ENCODE results near the gene HSPBP1. TPM values are rescaled to one million over a fixed set of nuclear protein-coding genes. Genes with fewer than 3 reads are reported as not detected.
A peak's percentile ranks its signal among the peaks of the same experiment; 100 is the strongest.

HSPBP1 gene
- total RNA-seq, 1 donor from 2014 or later, result 28.8 TPM

GRCh38 chr19:55275851-55276719 is 3.8 kb downstream of the HSPBP1 start:
- DNase-seq (ENCODE audit: low spot score), result no peak

- no peak for DNase-seq (ENCODE audit: low spot score)
Observed at GRCh38 chr19:55273978-55274707, 5.8 kb downstream of the HSPBP1 start.

DNA sequence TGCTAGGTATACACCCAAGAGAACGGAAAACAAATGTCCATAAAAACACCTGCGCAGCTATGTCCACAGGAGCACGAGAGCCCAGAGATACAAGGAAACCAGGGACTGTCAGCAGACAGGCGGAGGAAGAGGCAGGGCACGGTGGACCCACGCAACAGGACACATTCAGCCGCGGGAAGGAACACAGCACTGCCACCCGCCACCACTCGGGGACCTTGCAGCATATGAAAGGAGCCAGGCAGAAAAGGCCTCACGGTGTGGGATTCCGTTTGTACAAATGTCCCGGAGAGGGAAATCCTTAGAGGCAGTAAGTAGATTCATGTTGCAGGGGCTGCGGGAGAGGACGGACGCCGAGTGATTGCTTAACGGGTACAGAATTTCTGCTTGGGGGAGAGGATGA is 7.8 kb downstream of the HSPBP1 start:
- no peak for DNase-seq (ENCODE audit: low spot score)

- no peak for DNase-seq (ENCODE audit: low spot score)
Observed at GRCh38 chr19:55270172-55270942, 9.6 kb downstream of the HSPBP1 start.

DNA sequence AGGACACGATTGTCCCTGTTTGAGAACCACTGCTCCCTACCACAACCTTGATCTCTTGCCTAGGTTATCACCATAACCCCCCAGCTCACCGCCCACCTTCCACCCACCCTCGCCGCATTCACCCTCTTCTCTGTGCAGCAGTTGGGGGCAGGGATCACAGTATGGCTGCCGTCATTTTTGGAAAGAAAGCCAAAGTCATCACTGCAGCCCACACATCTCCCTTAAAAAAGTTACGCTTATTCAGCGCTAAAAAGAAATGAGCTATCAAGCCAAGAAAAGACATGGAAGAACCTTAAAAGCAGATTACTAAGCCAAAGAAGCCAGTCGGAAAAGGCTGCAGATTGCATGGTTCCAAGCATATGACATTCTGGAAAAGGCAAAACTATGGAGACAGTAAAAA is 10.6 kb downstream of the HSPBP1 start:
- no peak for DNase-seq (ENCODE audit: low spot score)

GRCh38 chr19:55266840-55267239 is 13.1 kb downstream of the HSPBP1 start:
- DNase-seq (ENCODE audit: low spot score), result no peak

DNA sequence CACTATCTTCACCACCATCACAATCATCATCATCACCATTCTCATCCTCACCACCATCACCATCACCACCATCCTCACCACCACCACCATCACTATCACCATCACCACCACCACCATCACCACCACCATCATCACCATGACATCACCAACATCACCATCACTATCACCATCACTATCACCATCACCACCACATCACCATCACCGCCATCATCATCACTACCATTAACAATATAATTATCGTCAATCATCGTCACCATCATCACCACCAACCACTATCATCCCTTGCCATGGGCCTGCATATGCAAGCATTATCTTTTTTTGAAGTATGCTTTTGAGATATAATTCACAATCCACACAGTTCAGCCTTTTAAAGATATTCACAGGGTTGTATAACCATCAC is 13.5 kb downstream of the HSPBP1 start:
- DNase-seq (ENCODE audit: low spot score), result no peak

DNA sequence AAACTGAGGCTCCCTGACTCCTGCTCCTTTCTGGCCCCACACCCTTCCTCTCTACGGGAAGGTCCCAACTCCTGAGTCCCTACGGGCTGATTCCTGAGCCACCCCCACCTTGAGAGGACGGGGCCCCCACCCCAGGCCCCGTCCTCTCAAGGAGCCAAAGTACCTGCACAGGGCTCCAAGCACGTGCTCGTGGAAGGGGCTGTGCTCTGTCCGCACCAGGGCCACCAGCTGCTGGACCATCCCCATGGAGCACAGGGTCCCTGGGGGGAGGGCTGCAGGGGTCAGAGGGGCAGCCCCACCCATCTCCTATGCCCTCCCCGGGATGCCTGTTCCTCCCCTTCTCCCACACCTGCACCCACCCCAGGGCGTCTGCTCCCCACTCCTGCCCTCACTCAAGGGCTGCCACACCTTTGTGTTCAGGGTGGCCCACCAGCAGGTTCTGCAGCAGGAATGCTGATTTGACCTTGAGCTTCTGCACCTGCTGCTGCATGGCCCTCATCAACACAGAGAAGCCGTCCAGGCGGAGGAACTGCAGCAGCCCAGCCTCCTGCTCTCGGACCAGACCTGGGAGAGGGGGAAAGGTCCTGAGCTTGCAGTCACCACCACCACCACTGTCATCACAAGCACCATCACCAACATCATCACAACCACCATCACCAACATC is 14.1 kb downstream of the HSPBP1 start:
- no peak for DNase-seq (ENCODE audit: low spot score)

GRCh38 chr19:55265173-55265572 is 14.7 kb downstream of the HSPBP1 start:
- DNase-seq (ENCODE audit: low spot score), result no peak

- DNase-seq (ENCODE audit: low spot score), result no peak
Observed at GRCh38 chr19:55264531-55264930, 15.4 kb downstream of the HSPBP1 start.

DNA sequence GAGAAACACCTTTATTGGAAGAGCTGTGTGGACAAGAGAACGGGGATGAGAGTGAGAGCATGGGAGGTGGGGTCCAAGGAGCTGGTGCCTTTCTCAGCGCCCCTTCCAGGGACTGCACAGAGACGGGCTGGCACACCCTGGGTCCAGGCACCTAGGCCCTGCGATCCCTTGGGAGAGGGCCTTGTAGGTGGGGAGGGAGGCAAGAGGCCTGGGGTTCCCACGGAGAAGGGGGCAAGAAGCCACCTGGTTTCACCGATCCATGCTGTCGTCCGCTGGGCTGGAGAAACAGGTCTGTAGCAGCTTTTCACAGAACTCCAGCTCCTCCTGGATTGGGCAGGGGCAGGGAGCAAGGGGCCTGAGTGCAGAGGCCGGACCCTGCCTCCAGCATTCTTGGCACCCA is 17.6 kb downstream of the HSPBP1 start:
- DNase-seq (ENCODE audit: low spot score), result no peak

GRCh38 chr19:55261671-55262126 is 18.2 kb downstream of the HSPBP1 start:
- no peak for DNase-seq (ENCODE audit: low spot score)

GRCh38 chr19:55259540-55260210 is 20.2 kb downstream of the HSPBP1 start:
- no peak for DNase-seq (ENCODE audit: low spot score)

DNA sequence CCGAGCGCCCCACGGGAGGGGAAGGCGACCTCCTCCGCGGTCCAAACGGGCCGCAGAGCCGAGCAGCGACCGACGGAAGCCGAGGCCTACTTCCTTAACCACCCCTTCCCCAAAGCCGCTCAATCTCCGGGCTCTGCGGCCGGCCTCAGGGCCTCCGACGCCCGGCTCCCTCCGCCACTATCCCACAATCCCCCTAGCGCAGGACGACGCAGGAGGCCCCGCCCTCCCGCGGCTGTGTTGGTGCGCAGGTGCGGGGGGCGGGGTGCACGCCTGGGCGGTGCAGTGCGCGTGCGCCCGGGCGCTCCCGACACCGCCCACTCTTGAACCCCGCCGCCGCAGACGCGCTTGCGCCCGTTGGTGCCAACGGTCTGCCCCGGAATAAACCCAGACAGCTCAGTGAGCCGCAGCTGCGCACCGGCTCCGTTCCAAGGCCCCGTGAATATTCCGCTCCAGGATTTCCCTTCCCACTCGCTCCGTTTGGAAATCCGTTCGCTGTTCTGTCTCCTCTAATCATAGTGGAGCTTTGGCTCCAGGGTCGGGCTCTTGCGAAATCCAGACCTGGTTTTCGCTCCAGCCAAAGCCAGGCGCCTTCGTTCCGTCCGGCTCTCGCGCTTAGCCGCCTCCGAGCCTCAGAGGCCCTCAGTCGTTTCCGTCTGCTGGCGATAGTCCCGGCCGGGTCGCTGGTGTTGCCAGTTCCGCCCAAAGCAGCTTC is 20.9 kb downstream of the HSPBP1 start, which contains the start of gene PPP6R1:
Gene PPP6R1 (minus strand): TSS at position 190 of the 712 bp plus-strand sequence. CDS start 11,914 bp downstream, outside the sequence.
- peak; percentile 99 for DNase-seq (ENCODE audit: low spot score)

DNA sequence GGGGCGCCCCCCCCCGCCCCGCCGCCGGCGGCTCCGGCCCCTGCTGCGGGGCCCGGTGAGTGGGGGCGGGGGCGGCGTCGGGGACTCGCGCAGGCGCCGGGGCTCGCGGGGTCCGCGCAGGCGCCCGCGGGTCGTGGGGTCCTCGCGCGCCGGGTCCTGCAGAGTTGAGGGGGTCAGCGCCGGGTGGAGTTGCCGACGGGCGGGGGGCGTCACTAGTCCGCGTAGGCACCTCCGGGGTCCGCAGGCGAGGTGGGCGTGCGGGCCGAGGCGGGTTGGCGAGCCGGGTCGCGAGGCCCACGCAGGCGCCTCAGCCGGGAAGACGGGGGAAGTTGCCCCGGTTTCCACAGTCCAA is 21.5 kb downstream of the HSPBP1 start:
- DNase-seq (ENCODE audit: low spot score), result no peak

- DNase-seq (ENCODE audit: low spot score), result no peak
Observed at GRCh38 chr19:55257461-55258420, 22.2 kb downstream of the HSPBP1 start.

- DNase-seq (ENCODE audit: low spot score), result no peak
Observed at GRCh38 chr19:55256562-55257460, 23.1 kb downstream of the HSPBP1 start.

Measured in mucosa of gallbladder (tissue), 1 donor.